Activated B cell treated with CpG ODN at 0.5 μM for 24 hours (primary cell): ENCODE measurements around the gene PCNT. TPM values are rescaled to one million over a fixed set of nuclear protein-coding genes. Genes with fewer than 3 reads are reported as not detected.

ENCODE experiments used
- ATAC-seq: fragments of 200-7000 bp; cut with Tn5 transposase; one replicate; pipeline ENCODE4 v1.10.0; 2021; ENCODE audit warnings: low read depth, mild to moderate bottlenecking, moderate library complexity
- CTCF ChIA-PET: fragments of 350-600 bp; sonication (Branson Sonifier 250); formaldehyde crosslinking; loops from one replicate; lab custom pipeline; 2021; ENCODE audit warnings: antibody characterized with exemption; lab: Charles Lee
- POLR2A ChIA-PET: fragments of 350-600 bp; sonication (Branson Sonifier 250); formaldehyde crosslinking; loops from one replicate; lab custom pipeline; 2021; ENCODE audit warnings: antibody characterized with exemption; lab: Charles Lee
- DNase-seq: peaks from one replicate; pipeline ENCODE4 v3.0.0; 2022
- H3K27ac Mint-ChIP-seq: one replicate; pipeline ENCODE4 v1.8.0; 2020; ENCODE audit warnings: mixed read lengths
- H3K27me3 Mint-ChIP-seq: one replicate; pipeline ENCODE4 v1.8.0; 2021; ENCODE audit warnings: mixed read lengths
- H3K36me3 Mint-ChIP-seq: one replicate; pipeline ENCODE4 v1.8.0; 2021; ENCODE audit warnings: low read depth, mixed read lengths
- H3K4me1 Mint-ChIP-seq: one replicate; pipeline ENCODE4 v1.8.0; 2021; ENCODE audit warnings: mixed read lengths
- H3K4me3 Mint-ChIP-seq: one replicate; pipeline ENCODE4 v1.8.0; 2020; ENCODE audit warnings: mild to moderate bottlenecking, mixed read lengths
- H3K9me3 Mint-ChIP-seq: one replicate; pipeline ENCODE4 v1.8.0; 2020; ENCODE audit warnings: mixed read lengths
- intact Hi-C: fragments of 100-400 bp; cut with micrococcal nuclease; formaldehyde crosslinking; loops from one replicate; pipeline ENCODE4 v1.15.1; 2024
- total RNA-seq: library from RNA; stranded (reverse); gene quantifications from 2 replicates; pipeline ENCODE4 v1.2.3, GENCODE V29; 2022
- TF ChIP-seq, protein P1 (sequence below): fragments of 200-600 bp; IDR thresholded peaks from one replicate; pipeline ENCODE4 v1.8.0; 2022; ENCODE audit warnings: antibody characterized with exemption, mild to moderate bottlenecking

The PCNT gene
- total RNA-seq, 1 donor from 2014 or later, result 39.7 TPM

DNA sequence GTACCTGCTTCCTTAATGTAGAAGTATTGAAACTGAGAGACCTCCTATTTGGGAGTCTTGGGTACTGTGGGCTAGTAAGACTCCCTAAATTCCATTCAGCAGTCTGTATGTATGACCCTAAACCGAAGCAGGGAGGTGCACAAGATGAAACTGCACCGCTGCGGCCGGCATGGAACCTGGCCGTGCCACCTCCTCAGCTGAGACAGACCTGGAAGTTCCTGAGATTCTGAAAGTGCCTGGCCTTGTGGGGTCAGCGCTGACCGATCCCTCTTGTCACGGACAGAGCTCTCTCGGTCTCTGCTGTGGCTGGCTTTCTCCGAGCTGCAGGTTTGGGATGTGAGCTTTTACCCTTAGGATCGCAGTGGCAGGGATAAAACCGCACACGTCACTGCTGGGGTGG lies 27.0 kb downstream of the PCNT start:
- ATAC-seq (no peak), DNase-seq (no peak)
- ChIA-PET POLR2A (no interaction called here), CTCF (no interaction called here)
- intact Hi-C loops, result no loop called here
- Mint-ChIP-seq H3K36me3 (peaks cover 96% of the 10 kb centered on the region), H3K27ac (no peak overlapping the region), H3K27me3 (no peaks in the 10 kb centered on the region), H3K9me3 (no peaks in the 10 kb centered on the region), H3K4me3 (no peak overlapping the region), H3K4me1 (no peaks in the 10 kb centered on the region)
- TF ChIP-seq, protein P1, sequence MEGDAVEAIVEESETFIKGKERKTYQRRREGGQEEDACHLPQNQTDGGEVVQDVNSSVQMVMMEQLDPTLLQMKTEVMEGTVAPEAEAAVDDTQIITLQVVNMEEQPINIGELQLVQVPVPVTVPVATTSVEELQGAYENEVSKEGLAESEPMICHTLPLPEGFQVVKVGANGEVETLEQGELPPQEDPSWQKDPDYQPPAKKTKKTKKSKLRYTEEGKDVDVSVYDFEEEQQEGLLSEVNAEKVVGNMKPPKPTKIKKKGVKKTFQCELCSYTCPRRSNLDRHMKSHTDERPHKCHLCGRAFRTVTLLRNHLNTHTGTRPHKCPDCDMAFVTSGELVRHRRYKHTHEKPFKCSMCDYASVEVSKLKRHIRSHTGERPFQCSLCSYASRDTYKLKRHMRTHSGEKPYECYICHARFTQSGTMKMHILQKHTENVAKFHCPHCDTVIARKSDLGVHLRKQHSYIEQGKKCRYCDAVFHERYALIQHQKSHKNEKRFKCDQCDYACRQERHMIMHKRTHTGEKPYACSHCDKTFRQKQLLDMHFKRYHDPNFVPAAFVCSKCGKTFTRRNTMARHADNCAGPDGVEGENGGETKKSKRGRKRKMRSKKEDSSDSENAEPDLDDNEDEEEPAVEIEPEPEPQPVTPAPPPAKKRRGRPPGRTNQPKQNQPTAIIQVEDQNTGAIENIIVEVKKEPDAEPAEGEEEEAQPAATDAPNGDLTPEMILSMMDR, result no peak

DNA sequence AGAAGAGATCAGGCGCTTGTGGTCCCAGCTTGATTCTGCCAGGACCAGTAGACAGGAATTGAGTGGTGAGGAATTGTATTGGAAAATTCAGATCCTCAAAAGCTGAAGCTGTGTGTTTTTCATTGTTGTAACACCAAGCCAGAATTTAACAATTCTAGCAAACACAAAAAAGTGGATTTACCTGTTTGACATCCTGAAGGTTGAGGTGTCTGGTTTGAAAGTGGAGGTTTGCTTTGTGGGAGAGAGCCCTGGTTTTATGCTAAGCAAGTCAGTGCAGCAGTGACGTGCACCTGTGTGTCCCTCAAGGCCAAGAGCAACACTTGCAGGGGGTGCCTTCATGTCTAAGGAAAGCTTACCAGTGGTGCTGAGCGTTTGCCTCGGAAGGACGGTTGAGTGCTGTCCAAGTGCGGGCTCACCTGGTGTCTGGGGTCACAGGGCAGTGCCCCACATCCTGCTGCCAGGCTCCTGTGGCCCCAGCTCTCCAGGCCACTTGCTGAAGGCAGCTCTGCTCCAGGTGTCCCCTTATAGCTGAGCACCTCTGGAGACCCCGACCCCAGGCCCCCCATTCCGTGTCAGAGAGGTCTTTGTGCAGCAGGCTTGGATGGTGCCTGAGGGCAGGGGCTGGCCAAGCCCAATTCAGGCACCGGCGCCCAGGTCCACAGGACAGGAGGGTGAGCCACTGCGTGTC lies 27.7 kb downstream of the PCNT start:
- ATAC-seq, result no peak
- intact Hi-C loops, result no loop called here
- ChIA-PET POLR2A (no interaction called here), CTCF (no interaction called here)
- no peak for DNase-seq
- H3K27ac Mint-ChIP-seq, result no peak overlapping the region
- TF ChIP-seq, protein P1, result no peak
- no peaks in the 10 kb centered on the region for H3K9me3 Mint-ChIP-seq
- H3K36me3 Mint-ChIP-seq, result peaks cover 94% of the 10 kb centered on the region
- H3K4me3 Mint-ChIP-seq, result no peak overlapping the region
- H3K4me1 Mint-ChIP-seq, result peaks cover 1% of the 10 kb centered on the region
- no peaks in the 10 kb centered on the region for H3K27me3 Mint-ChIP-seq

DNA sequence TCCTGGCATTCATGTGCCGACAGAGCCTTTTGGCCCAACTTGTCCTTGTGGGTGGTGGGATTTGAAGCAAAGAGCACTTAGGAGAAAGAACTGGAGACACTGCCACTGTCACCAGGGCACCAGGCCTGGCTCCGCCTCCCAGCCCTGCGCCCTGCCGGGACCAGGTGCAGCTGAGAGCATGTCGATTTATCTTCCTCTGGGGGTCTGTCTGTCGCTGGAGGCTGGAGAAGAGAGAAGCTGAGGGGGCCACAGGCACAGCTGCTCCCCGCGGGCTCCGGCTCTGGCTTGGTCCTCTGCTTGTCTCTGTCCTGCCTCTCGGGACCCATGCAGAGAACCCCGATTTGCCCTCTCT lies 28.2 kb downstream of the PCNT start:
- Mint-ChIP-seq H3K27me3 (no peaks in the 10 kb centered on the region), H3K4me1 (peaks cover 2% of the 10 kb centered on the region), H3K27ac (no peak overlapping the region), H3K36me3 (peaks cover 94% of the 10 kb centered on the region), H3K4me3 (no peak overlapping the region), H3K9me3 (no peaks in the 10 kb centered on the region)
- no peak for DNase-seq
- ChIA-PET CTCF (no interaction called here), POLR2A (no interaction called here)
- intact Hi-C loops, result no loop called here
- ATAC-seq, result no peak
- TF ChIP-seq, protein P1, result no peak

DNA sequence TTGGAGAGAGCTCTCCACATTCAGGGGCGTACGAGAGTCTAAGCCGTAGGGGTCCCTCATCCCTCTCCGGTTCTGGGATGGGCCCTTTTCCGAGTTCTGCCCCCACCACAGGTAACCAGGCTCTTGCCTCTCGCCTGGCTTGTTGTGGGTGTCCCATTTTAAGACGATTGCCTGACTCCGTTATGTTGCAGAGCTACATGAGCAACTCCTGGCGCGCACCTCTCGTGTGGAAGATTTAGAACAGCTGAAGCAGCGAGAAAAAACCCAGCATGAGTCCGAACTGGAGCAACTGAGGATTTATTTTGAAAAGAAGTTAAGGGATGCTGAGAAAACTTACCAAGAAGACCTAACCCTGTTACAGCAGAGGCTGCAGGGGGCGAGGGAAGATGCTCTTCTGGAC lies 29.0 kb downstream of the PCNT start:
- no peaks in the 10 kb centered on the region for H3K27me3 Mint-ChIP-seq
- ATAC-seq (no peak), DNase-seq (no peak)
- intact Hi-C loops, result no loop called here
- CTCF ChIA-PET, result no interaction called here
- TF ChIP-seq, protein P1, result no peak
- POLR2A ChIA-PET, result interaction anchor here (0.5 kb wide), 1 partner anchor 65 kb away, joined by 3 read pairs; no protein-coding TSS in a partner anchor
- peaks cover 2% of the 10 kb centered on the region for H3K4me1 Mint-ChIP-seq
- H3K4me3 Mint-ChIP-seq, result no peak overlapping the region
- H3K36me3 Mint-ChIP-seq, result peaks cover 94% of the 10 kb centered on the region
- no peaks in the 10 kb centered on the region for H3K9me3 Mint-ChIP-seq
- no peak overlapping the region for H3K27ac Mint-ChIP-seq

DNA sequence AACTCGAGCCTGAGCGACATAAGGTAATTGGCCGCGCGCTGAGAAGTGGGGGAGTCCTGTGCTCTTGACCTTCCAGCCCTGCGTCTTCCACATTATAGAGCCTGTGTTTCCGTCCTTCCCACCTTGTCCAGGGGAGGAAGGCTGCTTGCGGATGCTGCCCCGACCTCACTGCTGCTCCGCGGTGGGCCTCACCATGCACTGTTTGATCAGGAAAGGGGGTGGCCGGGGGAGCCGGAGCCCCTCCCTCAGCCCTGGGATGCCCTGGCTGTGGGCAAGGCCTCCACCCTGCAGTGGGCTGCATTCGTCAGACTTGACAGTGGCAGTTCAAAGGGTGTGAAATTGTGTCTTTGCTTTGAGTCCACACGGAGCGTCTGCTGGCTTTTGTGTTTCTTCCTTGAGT lies 30.1 kb downstream of the PCNT start:
- POLR2A ChIA-PET, result no interaction called here
- no peak for ATAC-seq
- Mint-ChIP-seq H3K9me3 (no peaks in the 10 kb centered on the region), H3K27ac (no peak overlapping the region), H3K27me3 (no peaks in the 10 kb centered on the region), H3K36me3 (peaks cover 89% of the 10 kb centered on the region), H3K4me3 (no peak overlapping the region), H3K4me1 (peaks cover 2% of the 10 kb centered on the region)
- CTCF ChIA-PET, result no interaction called here
- DNase-seq, result no peak
- TF ChIP-seq, protein P1, result no peak
- intact Hi-C loops, result no loop called here
